HEK293 (cell line): ENCODE data around the gene C2orf49.

Experiments
- CTCF ChIA-PET: fragments of 350-600 bp; formaldehyde crosslinking; extraction: SDS; loops from one replicate; lab custom pipeline; 2021; ENCODE audit warnings: antibody characterized with exemption; lab: Yijun Ruan, JAX
- POLR2A ChIA-PET: fragments of 300-600 bp; formaldehyde crosslinking; extraction: SDS; loops from one replicate; lab custom pipeline; 2020; ENCODE audit warnings: antibody characterized with exemption, inconsistent platforms; lab: Yijun Ruan, JAX
- H3K27ac ChIP-seq: fragments of 200-500 bp; sonication (Bioruptor generic); 2 replicates; pipeline ENCODE4 v1.5.1; 2014; ENCODE audit warnings: low read depth, low read length, control low read depth, inconsistent platforms; ENCODE audit errors: extremely low read depth
- H3K36me3 ChIP-seq, 2 experiments: fragments of 200-500 bp in 1 of 2; sonication (Bioruptor generic) in 1 of 2; 1 replicate in 1 of 2; 2 replicates in 1 of 2; pipeline ENCODE4 v1.5.1; 2014 to 2017; ENCODE audit warnings: inconsistent platforms in 2 of 2, low read length in 2 of 2; ENCODE audit not compliant: control insufficient read depth in 2 of 2, insufficient read depth in 1 of 2
- H3K4me1 ChIP-seq: fragments of 200-500 bp; sonication (Bioruptor generic); 2 replicates; pipeline ENCODE4 v1.5.1; 2014; ENCODE audit warnings: mild to moderate bottlenecking, low read length, inconsistent platforms; ENCODE audit not compliant: control insufficient read depth, insufficient read depth
- H3K4me3 ChIP-seq: 2 replicates; pipeline ENCODE4 v1.5.1; 2011; ENCODE audit warnings: low read depth, mild to moderate bottlenecking, control low read depth, low read length, moderate library complexity
- H3K9me3 ChIP-seq: fragments of 200-500 bp; sonication (Bioruptor generic); 2 replicates; pipeline ENCODE4 v1.5.1; 2014; ENCODE audit warnings: low read depth, low read length, inconsistent platforms; ENCODE audit not compliant: control insufficient read depth, insufficient read depth
- EGR2 ChIP-seq: fragments of 450-650 bp; formaldehyde crosslinking; IDR thresholded peaks from 2 replicates; pipeline ENCODE4 v1.5.1; 2016; ENCODE audit warnings: low read depth, missing biosample characterization, missing genetic modification characterization
- KLF1 ChIP-seq: fragments of 450-650 bp; formaldehyde crosslinking; IDR thresholded peaks from 2 replicates; pipeline ENCODE4 v1.5.1; 2016; ENCODE audit warnings: missing biosample characterization, missing genetic modification characterization
- MEIS1 ChIP-seq: sonication (generic); formaldehyde crosslinking; IDR thresholded peaks from 2 replicates; pipeline ENCODE4 v1.8.1; 2022; ENCODE audit warnings: missing genetic modification reagents, mild to moderate bottlenecking, borderline replicate concordance
- ZBTB17 ChIP-seq: fragments of 450-650 bp; formaldehyde crosslinking; IDR thresholded peaks from 2 replicates; pipeline ENCODE4 v1.5.1; 2016; ENCODE audit warnings: missing biosample characterization, missing genetic modification characterization
- ZBTB7A ChIP-seq: fragments of 450-650 bp; formaldehyde crosslinking; IDR thresholded peaks from 2 replicates; pipeline ENCODE4 v1.5.1; 2016; ENCODE audit warnings: low read depth, missing biosample characterization, missing genetic modification characterization
- ZFP69B ChIP-seq: fragments of 450-650 bp; formaldehyde crosslinking; IDR thresholded peaks from 2 replicates; pipeline ENCODE4 v1.5.1; 2016; ENCODE audit warnings: missing biosample characterization, missing genetic modification characterization
- ZNF214 ChIP-seq: fragments of 450-650 bp; formaldehyde crosslinking; IDR thresholded peaks from 2 replicates; pipeline ENCODE4 v1.5.1; 2017; ENCODE audit warnings: missing biosample characterization, mild to moderate bottlenecking, missing genetic modification characterization, borderline replicate concordance
- ZNF223 ChIP-seq: fragments of 450-650 bp; formaldehyde crosslinking; IDR thresholded peaks from 2 replicates; pipeline ENCODE4 v1.5.1; 2016; ENCODE audit warnings: missing biosample characterization, missing genetic modification characterization
- ZNF248 ChIP-seq: fragments of 450-650 bp; formaldehyde crosslinking; IDR thresholded peaks from 2 replicates; pipeline ENCODE4 v1.5.1; 2017; ENCODE audit warnings: missing biosample characterization, missing genetic modification characterization
- ZNF274 ChIP-seq, 2 experiments: fragments of 200-500 bp in 1 of 2; fragments of 450-650 bp in 1 of 2; sonication (Bioruptor generic) in 1 of 2; formaldehyde crosslinking in 1 of 2; IDR thresholded peaks; 2 replicates each; pipeline versions ENCODE4 v1.5.1 to v1.6.1; 2014 to 2016; ENCODE audit warnings: borderline replicate concordance in 1 of 2, inconsistent platforms in 1 of 2, low read length in 1 of 2, missing biosample characterization in 1 of 2, missing genetic modification characterization in 1 of 2
- ZNF292 ChIP-seq: fragments of 450-650 bp; formaldehyde crosslinking; IDR thresholded peaks from 2 replicates; pipeline ENCODE4 v1.5.1; 2016; ENCODE audit warnings: low read depth, missing biosample characterization, missing genetic modification characterization, borderline replicate concordance
- ZNF366 ChIP-seq: fragments of 450-650 bp; formaldehyde crosslinking; conservative IDR thresholded peaks from 2 replicates; pipeline ENCODE4 v1.5.1; 2016; ENCODE audit warnings: missing biosample characterization, missing genetic modification characterization
- ZNF391 ChIP-seq: fragments of 450-650 bp; formaldehyde crosslinking; IDR thresholded peaks from 2 replicates; pipeline ENCODE4 v1.5.1; 2016; ENCODE audit warnings: low read depth, missing biosample characterization, missing genetic modification characterization, borderline replicate concordance
- ZNF530 ChIP-seq: fragments of 450-650 bp; formaldehyde crosslinking; IDR thresholded peaks from 2 replicates; pipeline ENCODE4 v1.5.1; 2016; ENCODE audit warnings: low read depth, missing biosample characterization, missing genetic modification characterization
- ZNF571 ChIP-seq: fragments of 450-650 bp; formaldehyde crosslinking; IDR thresholded peaks from 2 replicates; pipeline ENCODE4 v1.5.0; 2017; ENCODE audit warnings: missing biosample characterization, missing genetic modification characterization
- ZNF791 ChIP-seq: fragments of 450-650 bp; formaldehyde crosslinking; IDR thresholded peaks from 2 replicates; pipeline ENCODE4 v1.5.1; 2016; ENCODE audit warnings: missing biosample characterization, missing genetic modification characterization
- ZNF837 ChIP-seq: fragments of 450-650 bp; formaldehyde crosslinking; IDR thresholded peaks from 2 replicates; pipeline ENCODE4 v1.5.1; 2016; ENCODE audit warnings: missing biosample characterization, missing genetic modification characterization
- ZSCAN18 ChIP-seq: fragments of 450-650 bp; formaldehyde crosslinking; IDR thresholded peaks from 2 replicates; pipeline ENCODE4 v1.5.1; 2016; ENCODE audit warnings: missing biosample characterization, missing genetic modification characterization
- TF ChIP-seq, protein P1 (sequence below): fragments of 450-650 bp; formaldehyde crosslinking; IDR thresholded peaks from 2 replicates; pipeline ENCODE4 v1.5.1; 2016; ENCODE audit warnings: missing biosample characterization, missing genetic modification characterization
- TF ChIP-seq, protein P2 (sequence below): fragments of 450-650 bp; formaldehyde crosslinking; IDR thresholded peaks from 2 replicates; pipeline ENCODE4 v1.5.1; 2016; ENCODE audit warnings: missing biosample characterization, missing genetic modification characterization
- TF ChIP-seq, protein P3 (sequence below): fragments of 450-650 bp; formaldehyde crosslinking; IDR thresholded peaks from 2 replicates; pipeline ENCODE4 v1.5.1; 2017; ENCODE audit warnings: missing biosample characterization, missing genetic modification characterization

C2orf49 gene

GRCh38 chr2:105299290-105299689, 38.0 kb upstream of the C2orf49 start:
- Histone ChIP-seq H3K4me3 (no peak overlapping the region), H3K27ac (no peak overlapping the region), H3K36me3 (peaks cover 9 to 30% of the 10 kb centered on the region in 2 experiments), H3K4me1 (no peaks in the 10 kb centered on the region), H3K9me3 (no peaks in the 10 kb centered on the region)
- ChIA-PET CTCF (interaction anchor here (0.5 to 1.3 kb wide), 2 partner anchors 11 to 224 kb away, joined by 3 to 9 read pairs; no protein-coding TSS in a partner anchor), POLR2A (no interaction called here)
- no peak for TF ChIP-seq ZBTB17
- no peak for TF ChIP-seq ZNF530 (tag by site-specific recombination)
- no peak for TF ChIP-seq ZNF292
- TF ChIP-seq ZFP69B (tag by site-specific recombination) = no peak
- no peak for TF ChIP-seq KLF1
- TF ChIP-seq, protein P1, sequence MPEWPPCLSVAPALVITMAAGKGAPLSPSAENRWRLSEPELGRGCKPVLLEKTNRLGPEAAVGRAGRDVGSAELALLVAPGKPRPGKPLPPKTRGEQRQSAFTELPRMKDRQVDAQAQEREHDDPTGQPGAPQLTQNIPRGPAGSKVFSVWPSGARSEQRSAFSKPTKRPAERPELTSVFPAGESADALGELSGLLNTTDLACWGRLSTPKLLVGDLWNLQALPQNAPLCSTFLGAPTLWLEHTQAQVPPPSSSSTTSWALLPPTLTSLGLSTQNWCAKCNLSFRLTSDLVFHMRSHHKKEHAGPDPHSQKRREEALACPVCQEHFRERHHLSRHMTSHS (tag by site-specific recombination) = no peak
- no peak for TF ChIP-seq MEIS1 (CRISPR knock-in tag)
- TF ChIP-seq ZNF837 (tag by site-specific recombination) = no peak
- TF ChIP-seq, protein P2, sequence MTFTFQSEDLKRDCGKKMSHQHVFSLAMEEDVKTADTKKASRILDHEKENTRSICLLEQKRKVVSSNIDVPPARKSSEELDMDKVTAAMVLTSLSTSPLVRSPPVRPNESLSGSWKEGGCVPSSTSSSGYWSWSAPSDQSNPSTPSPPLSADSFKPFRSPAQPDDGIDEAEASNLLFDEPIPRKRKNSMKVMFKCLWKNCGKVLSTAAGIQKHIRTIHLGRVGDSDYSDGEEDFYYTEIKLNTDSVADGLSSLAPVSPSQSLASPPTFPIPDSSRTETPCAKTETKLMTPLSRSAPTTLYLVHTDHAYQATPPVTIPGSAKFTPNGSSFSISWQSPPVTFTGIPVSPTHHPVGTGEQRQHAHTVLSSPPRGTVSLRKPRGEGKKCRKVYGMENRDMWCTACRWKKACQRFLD (tag by site-specific recombination) = no peak
- TF ChIP-seq ZSCAN18 = no peak
- no peak for TF ChIP-seq ZNF248
- TF ChIP-seq ZNF214 (tag by site-specific recombination) = no peak
- no peak for TF ChIP-seq EGR2 (tag by site-specific recombination)
- TF ChIP-seq ZNF223 (tag by site-specific recombination) = no peak
- no peak for TF ChIP-seq ZNF366 (tag by site-specific recombination)
- TF ChIP-seq ZNF571 (tag by site-specific recombination) = no peak
- TF ChIP-seq ZNF391 = no peak
- TF ChIP-seq, protein P3, sequence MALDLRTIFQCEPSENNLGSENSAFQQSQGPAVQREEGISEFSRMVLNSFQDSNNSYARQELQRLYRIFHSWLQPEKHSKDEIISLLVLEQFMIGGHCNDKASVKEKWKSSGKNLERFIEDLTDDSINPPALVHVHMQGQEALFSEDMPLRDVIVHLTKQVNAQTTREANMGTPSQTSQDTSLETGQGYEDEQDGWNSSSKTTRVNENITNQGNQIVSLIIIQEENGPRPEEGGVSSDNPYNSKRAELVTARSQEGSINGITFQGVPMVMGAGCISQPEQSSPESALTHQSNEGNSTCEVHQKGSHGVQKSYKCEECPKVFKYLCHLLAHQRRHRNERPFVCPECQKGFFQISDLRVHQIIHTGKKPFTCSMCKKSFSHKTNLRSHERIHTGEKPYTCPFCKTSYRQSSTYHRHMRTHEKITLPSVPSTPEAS (tag by site-specific recombination) = no peak
- no peak for TF ChIP-seq ZNF274 (IDR thresholded peaks at IDR 0.05; ENCODE audit: low read length)
- no peak for TF ChIP-seq ZNF274 (tag by site-specific recombination; IDR thresholded peaks at IDR 0.05; ENCODE audit: borderline replicate concordance)

- H3K4me3 ChIP-seq = no peak overlapping the region
- no peak overlapping the region for H3K27ac ChIP-seq
- ChIA-PET CTCF (interaction anchor here (0.7 to 1.2 kb wide), 3 partner anchors 19 to 66 kb away, joined by 3 read pairs; no protein-coding TSS in a partner anchor), POLR2A (no interaction called here)
- no peaks in the 10 kb centered on the region for H3K9me3 ChIP-seq
- H3K36me3 ChIP-seq = peaks cover 0 to 20% of the 10 kb centered on the region in 2 experiments; a peak in 2 of 3 replicates
- TF ChIP-seq ZNF791 (no peak), ZNF366 (tag by site-specific recombination) (no peak), ZBTB7A (tag by site-specific recombination) (no peak)
- no peaks in the 10 kb centered on the region for H3K4me1 ChIP-seq
Observed at GRCh38 chr2:105301646-105302045, 35.7 kb upstream of the C2orf49 start.
